ENCODE data around the gene CYTH1.

The CYTH1 gene, protein sequence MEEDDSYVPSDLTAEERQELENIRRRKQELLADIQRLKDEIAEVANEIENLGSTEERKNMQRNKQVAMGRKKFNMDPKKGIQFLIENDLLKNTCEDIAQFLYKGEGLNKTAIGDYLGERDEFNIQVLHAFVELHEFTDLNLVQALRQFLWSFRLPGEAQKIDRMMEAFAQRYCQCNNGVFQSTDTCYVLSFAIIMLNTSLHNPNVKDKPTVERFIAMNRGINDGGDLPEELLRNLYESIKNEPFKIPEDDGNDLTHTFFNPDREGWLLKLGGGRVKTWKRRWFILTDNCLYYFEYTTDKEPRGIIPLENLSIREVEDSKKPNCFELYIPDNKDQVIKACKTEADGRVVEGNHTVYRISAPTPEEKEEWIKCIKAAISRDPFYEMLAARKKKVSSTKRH

DNA sequence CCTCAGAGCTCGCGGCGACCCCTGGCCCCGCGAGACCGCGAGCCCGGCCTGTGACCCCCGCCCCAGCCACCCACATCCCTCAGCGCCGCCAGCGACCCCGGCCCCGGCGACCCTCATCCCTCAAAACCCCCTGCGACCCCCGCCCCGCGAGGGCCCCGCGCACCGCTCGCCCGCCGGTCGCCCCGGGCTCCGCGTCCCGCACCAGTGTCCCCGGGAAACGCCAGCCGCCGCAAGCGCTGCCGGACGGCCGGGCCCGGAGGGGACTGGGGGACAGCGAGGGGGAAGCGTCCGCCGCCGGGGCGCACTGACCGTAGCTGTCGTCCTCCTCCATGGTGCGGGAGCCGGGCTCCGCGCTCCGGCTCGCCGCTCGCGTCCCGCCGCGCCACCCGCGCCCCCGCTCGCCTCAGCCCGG is at the start of gene CYTH1:
TSS of gene CYTH1 (minus strand) at position 381 of the 412 bp plus-strand sequence. CDS start at position 331, 50 bp downstream.
- TF ChIP-seq YY1 (IDR thresholded peaks at IDR 0.05; ENCODE audit: low read depth) (no peak), ZBTB7A (IDR thresholded peaks at IDR 0.05; ENCODE audit: low read depth) (0 out of 2 replicates have a peak, but pooled peaks have one; percentile 76), EGR1 (IDR thresholded peaks at IDR 0.05) (0 out of 2 replicates have a peak, but pooled peaks have one; percentile 15)

DNA sequence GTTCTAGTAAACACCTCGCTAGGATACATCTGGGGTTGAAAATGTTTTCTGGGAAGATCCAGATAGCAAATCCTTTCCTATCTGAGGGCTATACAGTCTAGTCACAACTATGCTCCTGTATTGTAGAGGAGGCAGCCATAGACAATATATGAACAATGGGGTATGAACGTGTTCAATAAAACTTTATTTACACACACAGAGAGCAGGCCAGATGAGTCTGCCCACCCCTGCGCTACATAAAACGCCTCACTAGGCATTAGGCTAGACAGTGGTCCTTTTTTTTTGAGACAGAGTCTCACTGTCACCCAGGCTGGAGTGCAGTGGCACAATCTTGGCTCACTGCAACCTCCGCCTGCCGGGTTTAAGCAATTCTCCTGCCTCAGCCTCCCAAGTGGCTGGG is 47.4 kb upstream of the CYTH1 start:
- TF ChIP-seq CREB1 (IDR thresholded peaks at IDR 0.05; ENCODE audit: low read depth) (no peak), ZBTB7A (IDR thresholded peaks at IDR 0.05; ENCODE audit: low read depth) (no peak), CEBPB (IDR thresholded peaks at IDR 0.05) (no peak), EGR1 (IDR thresholded peaks at IDR 0.05) (no peak), RAD21 (IDR thresholded peaks at IDR 0.05; ENCODE audit: low read depth) (no peak), TEAD4 (IDR thresholded peaks at IDR 0.05) (no peak)
- TF ChIP-seq, protein P1, sequence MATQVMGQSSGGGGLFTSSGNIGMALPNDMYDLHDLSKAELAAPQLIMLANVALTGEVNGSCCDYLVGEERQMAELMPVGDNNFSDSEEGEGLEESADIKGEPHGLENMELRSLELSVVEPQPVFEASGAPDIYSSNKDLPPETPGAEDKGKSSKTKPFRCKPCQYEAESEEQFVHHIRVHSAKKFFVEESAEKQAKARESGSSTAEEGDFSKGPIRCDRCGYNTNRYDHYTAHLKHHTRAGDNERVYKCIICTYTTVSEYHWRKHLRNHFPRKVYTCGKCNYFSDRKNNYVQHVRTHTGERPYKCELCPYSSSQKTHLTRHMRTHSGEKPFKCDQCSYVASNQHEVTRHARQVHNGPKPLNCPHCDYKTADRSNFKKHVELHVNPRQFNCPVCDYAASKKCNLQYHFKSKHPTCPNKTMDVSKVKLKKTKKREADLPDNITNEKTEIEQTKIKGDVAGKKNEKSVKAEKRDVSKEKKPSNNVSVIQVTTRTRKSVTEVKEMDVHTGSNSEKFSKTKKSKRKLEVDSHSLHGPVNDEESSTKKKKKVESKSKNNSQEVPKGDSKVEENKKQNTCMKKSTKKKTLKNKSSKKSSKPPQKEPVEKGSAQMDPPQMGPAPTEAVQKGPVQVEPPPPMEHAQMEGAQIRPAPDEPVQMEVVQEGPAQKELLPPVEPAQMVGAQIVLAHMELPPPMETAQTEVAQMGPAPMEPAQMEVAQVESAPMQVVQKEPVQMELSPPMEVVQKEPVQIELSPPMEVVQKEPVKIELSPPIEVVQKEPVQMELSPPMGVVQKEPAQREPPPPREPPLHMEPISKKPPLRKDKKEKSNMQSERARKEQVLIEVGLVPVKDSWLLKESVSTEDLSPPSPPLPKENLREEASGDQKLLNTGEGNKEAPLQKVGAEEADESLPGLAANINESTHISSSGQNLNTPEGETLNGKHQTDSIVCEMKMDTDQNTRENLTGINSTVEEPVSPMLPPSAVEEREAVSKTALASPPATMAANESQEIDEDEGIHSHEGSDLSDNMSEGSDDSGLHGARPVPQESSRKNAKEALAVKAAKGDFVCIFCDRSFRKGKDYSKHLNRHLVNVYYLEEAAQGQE (IDR thresholded peaks at IDR 0.05; ENCODE audit: low read depth), result no peak
- TF ChIP-seq, protein P2, sequence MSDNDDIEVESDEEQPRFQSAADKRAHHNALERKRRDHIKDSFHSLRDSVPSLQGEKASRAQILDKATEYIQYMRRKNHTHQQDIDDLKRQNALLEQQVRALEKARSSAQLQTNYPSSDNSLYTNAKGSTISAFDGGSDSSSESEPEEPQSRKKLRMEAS (IDR thresholded peaks at IDR 0.05), result no peak

DNA sequence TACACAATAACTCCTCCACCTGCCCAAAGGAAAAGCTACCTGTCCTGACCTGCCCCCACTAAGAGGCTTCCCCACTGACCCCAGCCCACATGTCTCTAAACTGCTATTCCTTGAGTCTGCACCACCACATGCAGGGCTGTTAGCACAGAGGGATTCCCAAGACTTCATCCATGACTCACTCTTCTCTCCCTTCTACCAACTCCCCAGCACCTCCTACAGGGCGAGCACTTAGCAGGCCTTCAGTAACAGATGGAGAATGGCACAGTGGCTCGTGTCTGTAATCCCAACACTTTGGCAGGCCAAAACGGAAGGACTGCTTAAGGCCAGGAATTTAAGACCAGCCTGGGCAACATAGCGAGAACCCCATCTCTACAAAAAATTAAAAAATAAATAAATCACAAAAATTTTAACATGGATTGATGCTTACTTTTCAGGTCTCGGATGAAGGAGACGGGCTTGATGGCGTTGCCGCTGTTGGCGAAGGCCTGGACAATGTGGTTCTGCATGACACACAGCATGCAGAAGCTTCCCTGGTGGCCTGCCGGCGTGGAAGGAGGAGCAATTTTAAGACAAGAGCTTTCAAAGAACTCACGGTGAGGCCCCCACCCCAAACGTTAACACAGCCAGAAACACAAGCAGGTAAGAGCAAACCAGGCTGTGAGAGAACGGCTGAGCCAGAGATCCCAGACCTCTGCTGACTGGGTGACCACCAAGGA is 46.6 kb upstream of the CYTH1 start:
- TF ChIP-seq ZBTB7A (IDR thresholded peaks at IDR 0.05; ENCODE audit: low read depth) (no peak), TAF1 (IDR thresholded peaks at IDR 0.05; ENCODE audit: low read depth) (no peak)
- TF ChIP-seq, protein P1 (IDR thresholded peaks at IDR 0.05; ENCODE audit: low read depth), result no peak

DNA sequence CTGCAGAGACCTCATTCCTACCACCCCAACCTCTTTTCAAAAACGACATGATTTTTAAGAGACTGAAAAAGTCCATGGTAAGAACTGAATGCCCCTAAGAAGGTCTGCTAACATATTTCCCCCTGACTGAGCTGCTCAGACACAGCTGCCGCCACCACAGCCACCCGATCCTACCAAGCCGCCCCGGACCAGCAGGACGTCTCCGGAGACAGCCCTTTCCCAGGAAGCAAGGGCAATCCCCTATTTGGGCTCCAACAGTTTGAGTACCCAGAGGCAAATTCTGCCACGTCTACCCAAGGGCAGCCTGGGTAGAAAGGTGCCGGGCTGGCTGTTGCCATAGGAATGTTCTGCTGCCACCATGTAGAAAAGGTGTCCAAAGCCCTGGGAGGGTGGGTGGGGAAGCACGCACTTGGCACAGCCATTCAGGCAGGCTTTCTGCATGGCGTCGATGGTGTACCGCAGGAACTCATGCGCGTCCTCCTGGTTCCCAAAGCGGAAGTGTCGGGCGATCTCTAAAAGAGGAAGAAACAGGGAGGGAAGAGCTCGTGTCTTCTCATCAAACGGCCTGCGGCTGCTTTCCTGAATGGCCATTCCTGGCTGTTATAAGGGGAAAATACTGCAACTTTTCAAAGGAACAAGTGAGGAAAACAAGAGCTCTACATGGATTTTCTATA is 44.9 kb upstream of the CYTH1 start:
- TF ChIP-seq TEAD4 (IDR thresholded peaks at IDR 0.05) (no peak), ZBTB7A (IDR thresholded peaks at IDR 0.05; ENCODE audit: low read depth) (no peak), TAF1 (IDR thresholded peaks at IDR 0.05; ENCODE audit: low read depth) (no peak), EP300 (IDR thresholded peaks at IDR 0.05; ENCODE audit: borderline replicate concordance) (no peak), CREB1 (IDR thresholded peaks at IDR 0.05; ENCODE audit: low read depth) (no peak), YY1 (IDR thresholded peaks at IDR 0.05; ENCODE audit: low read depth) (no peak), CEBPB (IDR thresholded peaks at IDR 0.05) (no peak), NFIC (IDR thresholded peaks at IDR 0.05) (no peak), FOXM1 (IDR thresholded peaks at IDR 0.05; ENCODE audit: borderline replicate concordance, low read depth) (no peak), EGR1 (IDR thresholded peaks at IDR 0.05) (no peak), TCF12 (IDR thresholded peaks at IDR 0.05; ENCODE audit: low read depth) (no peak), RAD21 (IDR thresholded peaks at IDR 0.05; ENCODE audit: low read depth) (no peak)
- TF ChIP-seq, protein P2 (IDR thresholded peaks at IDR 0.05), result no peak
- TF ChIP-seq, protein P1 (IDR thresholded peaks at IDR 0.05; ENCODE audit: low read depth), result no peak
- TF ChIP-seq, protein P3, sequence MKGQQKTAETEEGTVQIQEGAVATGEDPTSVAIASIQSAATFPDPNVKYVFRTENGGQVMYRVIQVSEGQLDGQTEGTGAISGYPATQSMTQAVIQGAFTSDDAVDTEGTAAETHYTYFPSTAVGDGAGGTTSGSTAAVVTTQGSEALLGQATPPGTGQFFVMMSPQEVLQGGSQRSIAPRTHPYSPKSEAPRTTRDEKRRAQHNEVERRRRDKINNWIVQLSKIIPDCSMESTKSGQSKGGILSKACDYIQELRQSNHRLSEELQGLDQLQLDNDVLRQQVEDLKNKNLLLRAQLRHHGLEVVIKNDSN (IDR thresholded peaks at IDR 0.05), result no peak

All from Ishikawa (cell line).